ENCODE measurements around the gene CLEC18B.
"Not testable (repeated sequence)": the region's sequence is repeated elsewhere in the genome, so short reads cannot be mapped to it uniquely, and the experiment has no call there.

CLEC18B gene

GRCh38 chr16:74443624-74444346 lies 22.5 kb upstream of the CLEC18B start:
- H3K4me1 ChIP-seq (ENCODE audit: control insufficient read depth, insufficient read depth, low read length); H3K27ac ChIP-seq (ENCODE audit: low read depth, low read length); H3K9me3 ChIP-seq (ENCODE audit: control insufficient read depth, insufficient read depth, low read depth, low read length); H3K4me3 ChIP-seq (ENCODE audit: low read depth, low read length); H3K9ac ChIP-seq (ENCODE audit: low read length); H3K27me3 ChIP-seq (ENCODE audit: control insufficient read depth, insufficient read depth, low read length): not testable (repeated sequence)
- H3K36me3 ChIP-seq (ENCODE audit: control insufficient read depth, insufficient read depth, low read length): peaks cover 28% of the 10 kb centered on the region

DNA sequence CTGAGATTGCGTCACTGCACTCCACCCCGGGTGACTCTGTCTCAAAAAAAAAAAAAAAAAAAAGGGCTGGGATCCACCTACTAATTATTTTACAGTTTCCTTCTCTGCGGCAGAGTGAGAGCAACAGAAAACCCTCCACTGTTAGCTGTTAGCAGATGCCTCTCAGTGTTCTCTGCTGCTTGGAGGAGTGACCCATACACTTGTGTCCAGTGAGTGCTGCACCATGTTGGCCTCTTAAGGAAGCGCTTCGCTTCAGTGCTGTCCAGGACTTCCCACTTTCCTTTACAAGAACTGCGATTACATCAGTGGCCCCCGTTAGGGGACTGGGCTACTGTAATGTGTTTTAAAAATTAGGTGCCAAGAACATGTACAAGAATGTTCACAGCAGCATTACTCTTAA lies 18.4 kb upstream of the CLEC18B start:
- H3K4me1 ChIP-seq (ENCODE audit: control insufficient read depth, insufficient read depth, low read length): no peaks in the 10 kb centered on the region
- no peaks in the 10 kb centered on the region for H3K27me3 ChIP-seq (ENCODE audit: control insufficient read depth, insufficient read depth, low read length)
- peaks cover 7% of the 10 kb centered on the region; the same call in 1 of the 2 replicates for H3K9me3 ChIP-seq (ENCODE audit: control insufficient read depth, insufficient read depth, low read depth, low read length)
- peaks cover 8% of the 10 kb centered on the region for H3K36me3 ChIP-seq (ENCODE audit: control insufficient read depth, insufficient read depth, low read length)
- no peak overlapping the region for H3K9ac ChIP-seq (ENCODE audit: low read length)
- H3K4me3 ChIP-seq (ENCODE audit: low read depth, low read length): no peak overlapping the region
- H3K27ac ChIP-seq (ENCODE audit: low read depth, low read length): no peak overlapping the region

DNA sequence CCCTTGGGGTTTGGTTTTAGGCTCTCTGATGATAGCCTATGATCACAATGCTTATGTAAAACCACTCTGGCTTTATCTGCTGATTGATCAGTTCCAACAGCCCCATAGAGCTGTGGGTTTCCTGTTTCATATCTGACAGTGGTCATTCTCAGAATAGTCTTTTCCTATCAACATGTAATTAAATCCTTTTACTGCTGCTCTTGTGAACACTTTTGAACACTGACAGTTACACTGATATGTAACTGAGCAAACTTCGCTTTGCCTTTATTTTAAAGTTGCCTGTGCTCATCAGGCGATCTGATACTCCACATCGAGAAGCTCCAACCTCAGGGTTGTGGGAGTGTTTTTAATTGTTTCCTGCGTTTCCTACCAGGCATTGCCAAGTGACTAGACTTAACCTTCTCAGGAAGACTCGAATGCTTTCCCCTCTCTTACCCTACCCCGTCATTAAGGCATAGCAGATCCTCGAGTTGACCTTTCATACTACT lies 17.3 kb upstream of the CLEC18B start:
- H3K4me1 ChIP-seq (ENCODE audit: control insufficient read depth, insufficient read depth, low read length): no peaks in the 10 kb centered on the region
- H3K27ac ChIP-seq (ENCODE audit: low read depth, low read length): no peak overlapping the region
- peaks cover 12% of the 10 kb centered on the region; the same call in 1 of the 2 replicates for H3K9me3 ChIP-seq (ENCODE audit: control insufficient read depth, insufficient read depth, low read depth, low read length)
- peaks cover 8% of the 10 kb centered on the region for H3K36me3 ChIP-seq (ENCODE audit: control insufficient read depth, insufficient read depth, low read length)
- no peak overlapping the region for H3K4me3 ChIP-seq (ENCODE audit: low read depth, low read length)
- H3K9ac ChIP-seq (ENCODE audit: low read length): no peak overlapping the region
- no peaks in the 10 kb centered on the region for H3K27me3 ChIP-seq (ENCODE audit: control insufficient read depth, insufficient read depth, low read length)

DNA sequence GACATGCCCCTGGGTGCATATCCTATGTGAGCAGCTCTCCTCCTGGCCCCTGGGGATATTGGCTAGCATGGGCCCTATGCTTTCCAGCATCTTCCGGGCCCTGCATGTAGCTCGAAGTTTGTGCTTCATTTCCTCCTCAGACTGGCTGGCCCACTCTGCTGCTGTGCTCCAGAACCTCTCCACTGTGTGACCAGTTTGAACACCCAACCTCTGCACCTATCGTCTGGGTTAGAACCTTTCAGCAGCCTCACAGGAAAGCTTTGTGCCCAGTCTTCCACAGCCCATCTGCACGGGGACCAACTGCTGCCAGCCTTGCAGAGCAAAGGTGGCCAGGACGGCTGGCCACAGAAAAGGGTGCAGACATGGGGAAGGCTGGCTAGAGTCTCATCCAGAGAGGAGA lies 10.2 kb upstream of the CLEC18B start:
- H3K27me3 ChIP-seq (ENCODE audit: control insufficient read depth, insufficient read depth, low read length): no peaks in the 10 kb centered on the region
- H3K4me1 ChIP-seq (ENCODE audit: control insufficient read depth, insufficient read depth, low read length): no peaks in the 10 kb centered on the region
- H3K4me3 ChIP-seq (ENCODE audit: low read depth, low read length): no peak overlapping the region
- H3K9ac ChIP-seq (ENCODE audit: low read length): no peak overlapping the region
- no peak overlapping the region for H3K27ac ChIP-seq (ENCODE audit: low read depth, low read length)
- H3K36me3 ChIP-seq (ENCODE audit: control insufficient read depth, insufficient read depth, low read length): no peaks in the 10 kb centered on the region
- H3K9me3 ChIP-seq (ENCODE audit: control insufficient read depth, insufficient read depth, low read depth, low read length): peaks cover 11% of the 10 kb centered on the region; the same call in 1 of the 2 replicates

GRCh38 chr16:74430036-74430712 lies 8.9 kb upstream of the CLEC18B start:
- not testable (repeated sequence) for H3K9me3 ChIP-seq (ENCODE audit: control insufficient read depth, insufficient read depth, low read depth, low read length); H3K36me3 ChIP-seq (ENCODE audit: control insufficient read depth, insufficient read depth, low read length); H3K4me3 ChIP-seq (ENCODE audit: low read depth, low read length); H3K9ac ChIP-seq (ENCODE audit: low read length); H3K27ac ChIP-seq (ENCODE audit: low read depth, low read length); H3K4me1 ChIP-seq (ENCODE audit: control insufficient read depth, insufficient read depth, low read length); H3K27me3 ChIP-seq (ENCODE audit: control insufficient read depth, insufficient read depth, low read length)

- H3K9ac ChIP-seq (ENCODE audit: low read length); H3K36me3 ChIP-seq (ENCODE audit: control insufficient read depth, insufficient read depth, low read length); H3K4me3 ChIP-seq (ENCODE audit: low read depth, low read length); H3K4me1 ChIP-seq (ENCODE audit: control insufficient read depth, insufficient read depth, low read length); H3K27ac ChIP-seq (ENCODE audit: low read depth, low read length); H3K27me3 ChIP-seq (ENCODE audit: control insufficient read depth, insufficient read depth, low read length); H3K9me3 ChIP-seq (ENCODE audit: control insufficient read depth, insufficient read depth, low read depth, low read length): not testable (repeated sequence)
Measured at GRCh38 chr16:74428493-74428892, 7.2 kb upstream of the CLEC18B start.

DNA sequence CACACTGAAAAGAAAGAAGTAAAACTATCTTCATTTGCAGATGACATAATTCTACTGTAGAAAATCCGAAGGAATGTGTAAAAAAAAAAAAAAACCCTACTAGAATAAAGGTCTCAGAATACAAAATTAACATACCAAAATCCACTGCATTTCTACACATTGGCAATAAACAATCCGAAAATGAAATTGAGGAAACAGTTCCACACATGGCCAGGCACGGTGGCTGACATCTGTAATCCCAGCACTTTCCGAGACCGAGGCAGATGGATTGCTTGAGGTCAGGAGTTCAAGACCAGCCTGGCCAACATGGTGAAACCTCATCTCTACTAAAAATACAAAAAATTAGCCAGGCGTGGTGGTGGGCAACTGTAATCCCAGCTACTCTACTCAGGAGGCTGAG lies 4.5 kb upstream of the CLEC18B start:
- not testable (repeated sequence) for H3K4me3 ChIP-seq (ENCODE audit: low read depth, low read length)

DNA sequence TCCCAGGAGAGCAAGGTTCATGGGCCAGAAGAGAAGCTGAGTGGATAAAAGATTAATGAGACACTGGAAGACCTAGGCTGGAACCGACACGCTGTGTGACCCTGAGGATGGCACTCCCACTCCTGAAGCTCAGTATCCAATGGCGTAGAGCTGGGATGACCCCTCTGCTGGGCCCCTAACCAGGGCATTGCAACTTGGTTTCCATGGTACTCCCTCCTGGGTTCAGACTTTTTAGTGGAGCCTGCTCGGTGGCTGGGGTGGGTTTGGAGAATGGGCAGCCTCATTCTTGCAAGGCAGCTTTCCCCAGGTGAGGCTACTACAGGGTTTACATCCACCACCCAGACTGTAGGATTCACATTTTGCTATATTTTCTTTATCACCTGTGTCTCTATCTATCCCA lies 2.4 kb upstream of the CLEC18B start:
- not testable (repeated sequence) for H3K36me3 ChIP-seq (ENCODE audit: control insufficient read depth, insufficient read depth, low read length); H3K27me3 ChIP-seq (ENCODE audit: control insufficient read depth, insufficient read depth, low read length); H3K4me3 ChIP-seq (ENCODE audit: low read depth, low read length); H3K9ac ChIP-seq (ENCODE audit: low read length); H3K27ac ChIP-seq (ENCODE audit: low read depth, low read length); H3K4me1 ChIP-seq (ENCODE audit: control insufficient read depth, insufficient read depth, low read length); H3K9me3 ChIP-seq (ENCODE audit: control insufficient read depth, insufficient read depth, low read depth, low read length)

More for the DNA sequence above, 4.5 kb upstream of the CLEC18B start:
- H3K9ac ChIP-seq (ENCODE audit: low read length); H3K36me3 ChIP-seq (ENCODE audit: control insufficient read depth, insufficient read depth, low read length); H3K27ac ChIP-seq (ENCODE audit: low read depth, low read length); H3K4me1 ChIP-seq (ENCODE audit: control insufficient read depth, insufficient read depth, low read length); H3K9me3 ChIP-seq (ENCODE audit: control insufficient read depth, insufficient read depth, low read depth, low read length); H3K27me3 ChIP-seq (ENCODE audit: control insufficient read depth, insufficient read depth, low read length): not testable (repeated sequence)

- not testable (repeated sequence) for H3K27ac ChIP-seq (ENCODE audit: low read depth, low read length); H3K9ac ChIP-seq (ENCODE audit: low read length); H3K27me3 ChIP-seq (ENCODE audit: control insufficient read depth, insufficient read depth, low read length); H3K4me1 ChIP-seq (ENCODE audit: control insufficient read depth, insufficient read depth, low read length); H3K9me3 ChIP-seq (ENCODE audit: control insufficient read depth, insufficient read depth, low read depth, low read length); H3K36me3 ChIP-seq (ENCODE audit: control insufficient read depth, insufficient read depth, low read length); H3K4me3 ChIP-seq (ENCODE audit: low read depth, low read length)
Measured at GRCh38 chr16:74422086-74422485, 808 bp upstream of the CLEC18B start.

GRCh38 chr16:74421482-74421785 lies 156 bp upstream of the CLEC18B start:
- not testable (repeated sequence) for H3K36me3 ChIP-seq (ENCODE audit: control insufficient read depth, insufficient read depth, low read length); H3K9me3 ChIP-seq (ENCODE audit: control insufficient read depth, insufficient read depth, low read depth, low read length); H3K9ac ChIP-seq (ENCODE audit: low read length); H3K4me3 ChIP-seq (ENCODE audit: low read depth, low read length); H3K4me1 ChIP-seq (ENCODE audit: control insufficient read depth, insufficient read depth, low read length); H3K27ac ChIP-seq (ENCODE audit: low read depth, low read length); H3K27me3 ChIP-seq (ENCODE audit: control insufficient read depth, insufficient read depth, low read length)

DNA sequence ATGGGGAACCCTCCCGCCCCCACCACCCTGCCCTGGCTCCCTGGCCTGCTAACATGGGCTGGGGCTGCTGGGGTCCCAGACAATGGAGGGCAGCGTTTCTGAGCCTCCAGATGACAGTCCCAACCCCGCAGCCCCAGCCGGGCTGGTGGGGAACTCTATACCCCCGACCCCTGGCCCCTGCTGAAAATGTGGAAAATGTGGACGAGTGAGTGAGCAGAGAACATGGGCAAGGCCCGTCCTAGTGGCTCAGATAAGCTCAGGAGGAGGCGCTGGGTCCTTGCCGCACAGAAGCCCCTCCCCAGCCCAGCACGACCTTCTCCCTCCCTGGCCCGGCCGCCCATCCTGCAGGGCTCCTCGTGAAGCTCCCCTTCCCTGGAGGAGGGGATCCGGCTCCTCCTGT lies 1.5 kb downstream of the CLEC18B start:
- H3K27me3 ChIP-seq (ENCODE audit: control insufficient read depth, insufficient read depth, low read length); H3K4me1 ChIP-seq (ENCODE audit: control insufficient read depth, insufficient read depth, low read length); H3K36me3 ChIP-seq (ENCODE audit: control insufficient read depth, insufficient read depth, low read length); H3K9ac ChIP-seq (ENCODE audit: low read length); H3K4me3 ChIP-seq (ENCODE audit: low read depth, low read length); H3K27ac ChIP-seq (ENCODE audit: low read depth, low read length); H3K9me3 ChIP-seq (ENCODE audit: control insufficient read depth, insufficient read depth, low read depth, low read length): not testable (repeated sequence)
